Body of pancreas (tissue), 4 donors: ENCODE measurements around the gene ODF2. TPM values are rescaled to one million over a fixed set of nuclear protein-coding genes. Genes with fewer than 3 reads are reported as not detected.

Experiments used
- ATAC-seq: fragments of 150-250 bp; one replicate; pipeline ENCODE4 v1.9.1; 2016
- DNase-seq, 4 donors: peaks; one replicate each; pipeline ENCODE4 v3.0.0-alpha.2; 2019
- H3K27ac ChIP-seq, 4 donors: fragments of 200-600 bp; sonication (generic); 1 replicate in 3 of 4; 2 replicates in 1 of 4; pipeline versions ENCODE4 v1.5.1 to v1.6.1; 2016 to 2019; ENCODE audit warnings: mild to moderate bottlenecking in 1 of 4, mixed read lengths in 1 of 4, moderate library complexity in 1 of 4
- H3K27me3 ChIP-seq, 2 donors: fragments of 200-600 bp; sonication (generic); one replicate each; pipeline ENCODE4 v1.6.0; 2016; ENCODE audit warnings: mild to moderate bottlenecking in 1 of 2
- H3K36me3 ChIP-seq, 2 donors: fragments of 200-600 bp; sonication (generic); replicated peaks in 1 of 2; 2 replicates each; pipeline ENCODE4 v1.5.1; 2016; ENCODE audit warnings: low read depth in 2 of 2; ENCODE audit not compliant: insufficient read depth in 1 of 2
- H3K4me1 ChIP-seq: fragments of 200-600 bp; sonication (generic); one replicate; pipeline ENCODE4 v1.6.0; 2016
- H3K4me3 ChIP-seq, 2 donors: fragments of 200-600 bp; sonication (generic); 1 replicate in 1 of 2; 2 replicates in 1 of 2; pipeline ENCODE4 v1.5.1; 2016 to 2019
- H3K9me3 ChIP-seq, 3 donors: fragments of 200-600 bp; sonication (generic); 1 replicate in 2 of 3; 2 replicates in 1 of 3; pipeline ENCODE4 v1.5.1; 2016
- POLR2A ChIP-seq, 3 donors: fragments of 450-650 bp; IDR thresholded peaks; one replicate each; pipeline ENCODE4 v1.6.1; 2016; ENCODE audit warnings: antibody characterized with exemption in 3 of 3, mild to moderate bottlenecking in 2 of 3
- WGBS, 2 donors: methylation state at CpG; one replicate each; pipeline ENCODE4 v1.1.5; 2017; 5-methylcytosine and 5-hydroxymethylcytosine counted together
- intact Hi-C: fragments of 100-400 bp; cut with DNase I; formaldehyde crosslinking; loops from one replicate; pipeline ENCODE4 v1.15.1; 2023
- total RNA-seq, 2 donors: library from RNA; depleted of rRNA; stranded (reverse); fragments of >200 nt; gene quantifications; one replicate each; pipeline ENCODE4 v1.1.0, GENCODE V29; 2016
- TF ChIP-seq, protein P1 (sequence below), 7 experiments: fragments of 450-650 bp in 4 of 7; fragments of 200-600 bp in 3 of 7; sonication (generic) in 3 of 7; IDR thresholded peaks; one replicate each; pipeline ENCODE4 v1.5.1; 2016 to 2019; ENCODE audit warnings: antibody characterized with exemption in 7 of 7

The ODF2 gene
- total RNA-seq, 2 donors from 2014 or later: 14.3 to 23.4 TPM

DNA sequence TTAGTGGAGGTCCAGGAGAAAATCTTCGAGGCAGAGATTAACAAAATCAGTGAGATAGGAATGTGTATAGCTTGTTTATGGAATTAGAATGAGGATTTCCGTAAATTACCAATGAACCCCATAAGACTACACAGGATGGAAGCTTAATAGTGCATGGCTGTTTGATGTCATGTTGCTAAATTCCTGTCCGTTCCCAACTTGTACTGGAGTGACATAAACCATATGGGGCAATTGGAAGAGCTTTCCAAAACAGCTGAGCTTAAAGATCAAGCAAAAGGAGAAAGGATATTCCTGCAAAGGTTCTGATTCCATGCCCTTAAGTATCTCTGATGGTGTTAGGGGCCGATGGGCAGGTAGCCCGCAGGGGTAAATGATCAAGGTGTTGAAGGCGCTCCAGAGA is 66.2 kb downstream of the ODF2 start:
- no peak for TF ChIP-seq POLR2A (IDR thresholded peaks at IDR 0.05)
- TF ChIP-seq, protein P1, sequence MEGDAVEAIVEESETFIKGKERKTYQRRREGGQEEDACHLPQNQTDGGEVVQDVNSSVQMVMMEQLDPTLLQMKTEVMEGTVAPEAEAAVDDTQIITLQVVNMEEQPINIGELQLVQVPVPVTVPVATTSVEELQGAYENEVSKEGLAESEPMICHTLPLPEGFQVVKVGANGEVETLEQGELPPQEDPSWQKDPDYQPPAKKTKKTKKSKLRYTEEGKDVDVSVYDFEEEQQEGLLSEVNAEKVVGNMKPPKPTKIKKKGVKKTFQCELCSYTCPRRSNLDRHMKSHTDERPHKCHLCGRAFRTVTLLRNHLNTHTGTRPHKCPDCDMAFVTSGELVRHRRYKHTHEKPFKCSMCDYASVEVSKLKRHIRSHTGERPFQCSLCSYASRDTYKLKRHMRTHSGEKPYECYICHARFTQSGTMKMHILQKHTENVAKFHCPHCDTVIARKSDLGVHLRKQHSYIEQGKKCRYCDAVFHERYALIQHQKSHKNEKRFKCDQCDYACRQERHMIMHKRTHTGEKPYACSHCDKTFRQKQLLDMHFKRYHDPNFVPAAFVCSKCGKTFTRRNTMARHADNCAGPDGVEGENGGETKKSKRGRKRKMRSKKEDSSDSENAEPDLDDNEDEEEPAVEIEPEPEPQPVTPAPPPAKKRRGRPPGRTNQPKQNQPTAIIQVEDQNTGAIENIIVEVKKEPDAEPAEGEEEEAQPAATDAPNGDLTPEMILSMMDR (IDR thresholded peaks at IDR 0.05): no peak
- intact Hi-C loops: no loop called here
- Histone ChIP-seq H3K27ac (no peak overlapping the region), H3K36me3 (peaks cover 0 to 19% of the 10 kb centered on the region in 2 donors), H3K4me1 (no peaks in the 10 kb centered on the region), H3K4me3 (no peak overlapping the region), H3K27me3 (no peaks in the 10 kb centered on the region), H3K9me3 (no peaks in the 10 kb centered on the region)
- 94% methylated on average over 6 of the region's 6 CpGs for WGBS, 2 donors
- no peak for DNase-seq
- no peak for ATAC-seq

DNA sequence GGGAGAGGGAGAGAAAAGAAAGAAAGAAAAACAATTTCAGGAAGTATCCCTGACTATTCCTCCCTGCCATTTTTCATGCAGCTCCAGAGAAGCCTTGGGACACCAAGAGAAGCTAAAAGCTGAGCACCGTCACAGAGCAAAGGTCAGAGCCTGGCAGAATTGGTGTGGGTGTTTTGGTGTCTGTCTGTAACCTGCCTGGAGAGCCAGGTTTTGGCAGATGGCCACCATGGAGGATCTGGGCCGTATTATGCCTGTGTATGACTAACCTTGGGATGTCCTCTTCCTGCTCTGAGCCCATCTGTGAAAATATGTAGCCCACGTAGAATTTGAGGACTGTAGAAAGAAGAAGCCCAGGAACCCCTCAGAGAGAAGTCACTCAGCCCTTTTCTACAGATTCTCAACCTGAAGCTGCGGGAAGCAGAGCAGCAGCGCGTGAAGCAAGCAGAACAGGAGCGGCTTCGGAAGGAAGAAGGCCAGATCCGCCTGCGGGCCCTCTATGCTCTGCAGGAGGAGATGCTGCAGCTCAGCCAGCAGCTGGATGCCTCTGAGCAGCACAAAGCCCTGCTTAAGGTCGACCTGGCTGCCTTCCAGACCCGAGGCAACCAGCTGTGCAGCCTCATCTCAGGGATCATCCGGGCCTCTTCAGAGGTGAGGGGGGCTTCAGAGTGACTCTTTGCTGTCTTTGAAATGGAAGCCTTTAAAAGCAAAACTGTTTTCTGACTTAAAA is 67.6 kb downstream of the ODF2 start:
- WGBS, 2 donors: 64 to 68% methylated on average over 13 of the region's 13 CpGs

DNA sequence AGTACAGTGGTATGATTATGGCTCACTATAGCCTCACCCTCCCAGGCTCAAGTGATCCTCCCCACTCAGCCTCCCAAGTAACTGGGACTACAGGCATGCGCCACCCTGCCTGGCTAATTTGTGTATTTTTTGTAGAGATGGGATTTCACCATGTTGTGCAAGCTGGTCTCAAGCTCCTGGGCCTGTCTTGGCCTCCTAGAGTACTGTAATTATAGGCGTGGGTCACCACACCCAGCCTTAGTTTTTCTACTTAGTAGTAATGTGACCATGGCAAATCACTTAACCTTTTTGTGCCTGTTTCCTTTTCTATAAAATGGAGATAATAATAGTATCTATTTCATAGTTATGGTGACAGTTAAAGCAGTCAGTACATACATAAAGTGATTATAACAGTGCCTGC is 70.9 kb downstream of the ODF2 start:
- no peaks in the 10 kb centered on the region for H3K4me1 ChIP-seq
- peaks cover 0 to 29% of the 10 kb centered on the region in 2 donors for H3K36me3 ChIP-seq
- H3K27ac ChIP-seq: no peak overlapping the region
- H3K27me3 ChIP-seq: no peaks in the 10 kb centered on the region
- intact Hi-C loops: no loop called here
- TF ChIP-seq POLR2A (IDR thresholded peaks at IDR 0.05): no peak
- TF ChIP-seq, protein P1 (IDR thresholded peaks at IDR 0.05): no peak
- DNase-seq: no peak
- H3K9me3 ChIP-seq: no peaks in the 10 kb centered on the region
- no peak for ATAC-seq
- 82 to 87% methylated on average over 2 of the region's 2 CpGs for WGBS, 2 donors
- no peak overlapping the region for H3K4me3 ChIP-seq

More for the DNA sequence above, 67.6 kb downstream of the ODF2 start:
- Histone ChIP-seq H3K36me3 (peaks cover 0 to 16% of the 10 kb centered on the region in 2 donors), H3K27me3 (no peaks in the 10 kb centered on the region), H3K9me3 (no peaks in the 10 kb centered on the region), H3K4me1 (no peaks in the 10 kb centered on the region), H3K27ac (no peak overlapping the region), H3K4me3 (no peak overlapping the region)
- intact Hi-C loops: no loop called here
- TF ChIP-seq, protein P1 (IDR thresholded peaks at IDR 0.05): no peak
- TF ChIP-seq POLR2A (IDR thresholded peaks at IDR 0.05): no peak
- DNase-seq (peak in 1 of 4 donors; percentile 16), ATAC-seq (no peak)

DNA sequence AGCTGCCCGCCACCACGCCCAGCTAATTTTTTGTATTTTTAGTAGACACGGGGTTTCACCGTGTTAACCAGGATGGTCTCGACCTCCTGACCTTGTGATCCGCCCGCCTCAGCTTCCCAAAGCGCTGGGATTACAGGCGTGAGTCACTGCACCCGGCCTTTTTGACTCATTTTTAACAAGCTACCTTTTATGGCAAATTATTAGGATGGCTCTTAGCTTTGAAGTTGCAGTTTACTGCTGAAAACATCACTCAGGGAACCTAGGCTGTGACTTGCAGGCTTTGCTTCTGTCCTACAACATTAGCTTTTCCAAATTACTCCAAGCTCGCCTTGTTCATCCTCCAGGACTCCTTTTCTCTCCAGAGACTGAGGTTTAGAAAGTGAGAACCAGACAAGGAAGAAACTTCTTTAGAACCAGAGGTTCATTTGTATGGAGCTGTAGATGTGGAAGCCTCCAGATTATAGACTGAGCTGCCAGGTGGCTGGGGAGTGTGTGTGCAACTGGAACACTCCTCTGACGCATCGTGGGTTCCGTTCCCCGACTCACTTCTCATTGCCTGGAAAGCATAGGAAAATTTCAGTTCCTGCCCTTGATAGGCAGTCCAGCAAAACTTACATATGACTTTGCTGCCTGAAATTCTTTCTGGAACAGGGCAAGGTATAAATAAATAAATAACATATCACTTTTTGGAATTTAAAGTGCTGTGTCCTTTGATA is 72.8 kb downstream of the ODF2 start:
- intact Hi-C loops: no loop called here
- H3K36me3 ChIP-seq: peaks cover 0 to 35% of the 10 kb centered on the region in 2 donors
- ATAC-seq: no peak

More for the DNA sequence above, 72.8 kb downstream of the ODF2 start:
- no peaks in the 10 kb centered on the region for H3K9me3 ChIP-seq
- TF ChIP-seq, protein P1 (IDR thresholded peaks at IDR 0.05): no peak
- TF ChIP-seq POLR2A (IDR thresholded peaks at IDR 0.05): no peak
- 88 to 92% methylated on average over 15 of the region's 15 CpGs for WGBS, 2 donors
- H3K27ac ChIP-seq: no peak overlapping the region
- DNase-seq: no peak
- H3K27me3 ChIP-seq: no peaks in the 10 kb centered on the region
- H3K4me1 ChIP-seq: no peaks in the 10 kb centered on the region
- H3K4me3 ChIP-seq: no peak overlapping the region
